Stimulated activated CD4-positive, alpha-beta T cell treated with anti-CD3 and anti-CD28 coated beads, Interleukin-2, amount 100 ng/mL, for 48 hours (primary cell): Measurements from ENCODE around the gene IKZF4.
A peak's percentile ranks its signal among the peaks of the same experiment; 100 is the strongest.

ENCODE experiments used
- DNase-seq, 2 donors: peaks; one replicate each; pipeline ENCODE4 v3.0.0-alpha.2; 2020

IKZF4 gene

GRCh38 chr12:56084958-56085543 is 64.2 kb downstream of the IKZF4 start:
- DNase-seq, result peak; percentile 24 to 29

- no peak for DNase-seq
Observed at GRCh38 chr12:56086096-56086495, 65.3 kb downstream of the IKZF4 start.

GRCh38 chr12:56086608-56087007 is 65.8 kb downstream of the IKZF4 start:
- no peak for DNase-seq

- DNase-seq, result no peak
Observed at GRCh38 chr12:56087220-56087619, 66.4 kb downstream of the IKZF4 start.
